Measurements from ENCODE around the gene RYR2. TPM values are rescaled to one million over a fixed set of nuclear protein-coding genes. Genes with fewer than 3 reads are reported as not detected.

Gene RYR2
- total RNA-seq, 1 donor from 2014 or later: not detected

DNA sequence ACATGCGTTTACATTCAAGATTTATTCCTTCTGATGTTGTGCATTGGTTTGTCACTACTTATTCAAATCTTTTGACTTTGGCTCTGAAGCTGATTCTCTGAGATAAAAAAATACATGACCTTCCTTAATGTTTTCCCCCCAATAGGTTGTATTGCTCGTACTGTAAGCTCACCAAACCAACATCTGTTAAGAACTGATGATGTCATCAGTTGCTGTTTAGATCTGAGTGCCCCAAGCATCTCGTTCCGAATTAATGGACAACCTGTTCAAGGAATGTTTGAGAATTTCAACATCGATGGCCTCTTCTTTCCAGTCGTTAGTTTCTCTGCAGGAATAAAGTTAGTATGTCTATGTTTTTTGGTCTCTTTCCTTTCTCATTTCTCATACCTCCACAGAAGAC is 458.6 kb downstream of the RYR2 start:
- Histone ChIP-seq H3K4me3 (ENCODE audit: low read depth, low read length) (no peak overlapping the region), H3K36me3 (ENCODE audit: control insufficient read depth, insufficient read depth, low read length) (no peaks in the 10 kb centered on the region), H3K27me3 (ENCODE audit: control insufficient read depth, insufficient read depth, low read length) (no peaks in the 10 kb centered on the region)
- no peak for DNase-seq (ENCODE audit: low read depth)
- TF ChIP-seq, protein P1, sequence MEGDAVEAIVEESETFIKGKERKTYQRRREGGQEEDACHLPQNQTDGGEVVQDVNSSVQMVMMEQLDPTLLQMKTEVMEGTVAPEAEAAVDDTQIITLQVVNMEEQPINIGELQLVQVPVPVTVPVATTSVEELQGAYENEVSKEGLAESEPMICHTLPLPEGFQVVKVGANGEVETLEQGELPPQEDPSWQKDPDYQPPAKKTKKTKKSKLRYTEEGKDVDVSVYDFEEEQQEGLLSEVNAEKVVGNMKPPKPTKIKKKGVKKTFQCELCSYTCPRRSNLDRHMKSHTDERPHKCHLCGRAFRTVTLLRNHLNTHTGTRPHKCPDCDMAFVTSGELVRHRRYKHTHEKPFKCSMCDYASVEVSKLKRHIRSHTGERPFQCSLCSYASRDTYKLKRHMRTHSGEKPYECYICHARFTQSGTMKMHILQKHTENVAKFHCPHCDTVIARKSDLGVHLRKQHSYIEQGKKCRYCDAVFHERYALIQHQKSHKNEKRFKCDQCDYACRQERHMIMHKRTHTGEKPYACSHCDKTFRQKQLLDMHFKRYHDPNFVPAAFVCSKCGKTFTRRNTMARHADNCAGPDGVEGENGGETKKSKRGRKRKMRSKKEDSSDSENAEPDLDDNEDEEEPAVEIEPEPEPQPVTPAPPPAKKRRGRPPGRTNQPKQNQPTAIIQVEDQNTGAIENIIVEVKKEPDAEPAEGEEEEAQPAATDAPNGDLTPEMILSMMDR (IDR thresholded peaks at IDR 0.05; ENCODE audit: insufficient read depth, low read length, poor library complexity, severe bottlenecking): no peak

DNA sequence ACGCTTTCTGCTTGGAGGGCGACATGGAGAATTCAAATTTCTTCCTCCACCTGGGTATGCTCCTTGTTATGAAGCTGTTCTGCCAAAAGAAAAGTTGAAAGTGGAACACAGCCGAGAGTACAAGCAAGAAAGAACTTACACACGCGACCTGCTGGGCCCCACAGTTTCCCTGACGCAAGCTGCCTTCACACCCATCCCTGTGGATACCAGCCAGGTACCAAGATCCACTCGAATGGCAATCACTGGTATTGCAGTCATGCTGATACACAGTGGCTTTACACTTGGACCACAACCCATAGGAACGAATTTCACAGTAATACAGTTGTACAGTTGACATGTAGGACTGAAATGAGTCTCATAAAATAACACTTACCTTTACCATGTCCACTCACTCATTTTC is 461.3 kb downstream of the RYR2 start:
- TF ChIP-seq, protein P1 (IDR thresholded peaks at IDR 0.05; ENCODE audit: insufficient read depth, low read length, poor library complexity, severe bottlenecking): no peak
- no peaks in the 10 kb centered on the region for H3K36me3 ChIP-seq (ENCODE audit: control insufficient read depth, insufficient read depth, low read length)
- H3K4me3 ChIP-seq (ENCODE audit: low read depth, low read length): no peak overlapping the region
- no peaks in the 10 kb centered on the region for H3K27me3 ChIP-seq (ENCODE audit: control insufficient read depth, insufficient read depth, low read length)
- no peak for DNase-seq (ENCODE audit: low read depth)

DNA sequence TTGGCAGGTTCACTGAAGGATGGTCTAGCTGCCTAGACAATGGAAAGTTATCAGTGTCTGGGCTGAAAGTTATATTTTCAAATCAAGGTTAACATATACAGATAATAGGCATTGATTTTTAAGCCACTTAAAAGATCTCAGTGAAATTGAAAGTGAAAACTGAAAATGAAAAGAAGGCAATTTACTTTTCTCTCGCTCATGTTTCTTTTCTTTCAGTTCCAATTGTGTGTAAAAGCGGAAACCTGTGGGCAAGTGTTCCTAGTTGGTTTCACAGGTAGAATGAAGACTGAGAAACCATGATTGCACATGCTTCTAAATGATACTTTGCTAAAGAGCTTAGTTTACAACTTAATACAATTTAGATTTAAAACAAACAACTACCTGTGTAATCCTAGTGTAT is 465.0 kb downstream of the RYR2 start:
- TF ChIP-seq, protein P1 (IDR thresholded peaks at IDR 0.05; ENCODE audit: insufficient read depth, low read length, poor library complexity, severe bottlenecking): no peak

DNA sequence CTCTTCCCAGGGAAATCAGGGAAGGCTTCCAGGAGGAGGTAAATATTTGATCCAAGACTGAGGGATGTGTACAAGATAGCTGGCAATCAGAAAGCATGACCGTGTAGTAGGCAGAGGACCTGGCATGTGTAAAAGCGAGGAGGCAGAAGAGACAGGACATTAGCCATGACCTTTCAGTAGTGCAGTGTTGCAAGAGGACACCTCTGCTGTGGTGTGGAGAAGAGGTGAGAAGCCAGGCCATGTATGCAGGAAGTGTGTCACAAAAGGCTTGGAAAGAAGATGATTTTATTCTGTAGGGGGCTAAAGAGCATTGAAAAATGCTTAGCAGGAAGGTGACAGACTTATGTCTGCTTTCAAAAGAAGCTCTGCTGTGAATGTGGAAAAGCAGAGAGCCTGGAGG is 467.8 kb downstream of the RYR2 start:
- no peaks in the 10 kb centered on the region for H3K36me3 ChIP-seq (ENCODE audit: control insufficient read depth, insufficient read depth, low read length)

More for the DNA sequence above, 465.0 kb downstream of the RYR2 start:
- H3K36me3 ChIP-seq (ENCODE audit: control insufficient read depth, insufficient read depth, low read length): no peaks in the 10 kb centered on the region
- no peak overlapping the region for H3K4me3 ChIP-seq (ENCODE audit: low read depth, low read length)
- H3K27me3 ChIP-seq (ENCODE audit: control insufficient read depth, insufficient read depth, low read length): no peaks in the 10 kb centered on the region
- DNase-seq (ENCODE audit: low read depth): no peak

DNA sequence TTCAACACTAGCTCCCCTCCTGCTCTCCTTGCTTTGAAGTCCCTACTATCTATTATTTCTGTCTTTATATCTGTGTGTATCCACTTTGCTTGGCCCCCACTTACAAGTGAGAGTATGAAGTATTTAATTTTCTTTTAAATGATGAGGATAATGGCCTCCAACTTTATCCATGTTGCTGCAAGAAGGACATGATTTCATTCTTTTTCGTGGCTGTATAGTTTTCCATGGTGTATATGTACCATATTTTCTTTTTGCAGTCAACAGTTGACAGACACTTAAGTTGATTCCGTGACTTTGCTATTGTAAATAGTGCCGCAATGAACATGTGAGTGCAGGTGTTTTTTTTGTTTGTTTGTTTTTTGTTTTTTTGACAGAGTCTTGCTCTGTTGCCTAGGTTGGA is 483.1 kb downstream of the RYR2 start:
- TF ChIP-seq, protein P1 (IDR thresholded peaks at IDR 0.05; ENCODE audit: insufficient read depth, low read length, poor library complexity, severe bottlenecking): no peak
- Histone ChIP-seq H3K27me3 (ENCODE audit: control insufficient read depth, insufficient read depth, low read length) (no peaks in the 10 kb centered on the region), H3K36me3 (ENCODE audit: control insufficient read depth, insufficient read depth, low read length) (no peaks in the 10 kb centered on the region), H3K4me3 (ENCODE audit: low read depth, low read length) (no peak overlapping the region)
- DNase-seq (ENCODE audit: low read depth): no peak

More for the DNA sequence above, 467.8 kb downstream of the RYR2 start:
- DNase-seq (ENCODE audit: low read depth): no peak
- H3K27me3 ChIP-seq (ENCODE audit: control insufficient read depth, insufficient read depth, low read length): no peaks in the 10 kb centered on the region
- H3K4me3 ChIP-seq (ENCODE audit: low read depth, low read length): no peak overlapping the region
- TF ChIP-seq, protein P1 (IDR thresholded peaks at IDR 0.05; ENCODE audit: insufficient read depth, low read length, poor library complexity, severe bottlenecking): no peak

DNA sequence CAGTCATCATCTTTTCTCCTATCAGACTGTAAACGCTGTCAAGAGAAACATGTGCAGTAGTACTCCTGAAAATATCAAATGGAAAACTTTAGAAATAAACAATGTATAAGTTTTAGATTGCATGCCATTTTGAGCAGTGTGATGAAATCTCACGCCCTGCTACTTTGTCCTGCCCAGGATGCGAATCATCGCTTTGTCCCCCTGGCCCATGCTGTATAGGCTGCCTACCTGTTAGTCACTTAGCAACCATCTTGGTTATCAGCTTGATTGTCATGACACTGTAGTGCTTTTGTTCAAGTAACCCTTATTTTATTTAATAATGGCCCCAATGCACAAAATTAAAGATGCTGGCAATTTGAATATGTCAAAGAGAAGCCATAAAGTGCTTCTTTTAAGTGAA is 485.8 kb downstream of the RYR2 start:
- no peaks in the 10 kb centered on the region for H3K36me3 ChIP-seq (ENCODE audit: control insufficient read depth, insufficient read depth, low read length)
- no peak for DNase-seq (ENCODE audit: low read depth)
- TF ChIP-seq, protein P1 (IDR thresholded peaks at IDR 0.05; ENCODE audit: insufficient read depth, low read length, poor library complexity, severe bottlenecking): no peak
- no peak overlapping the region for H3K4me3 ChIP-seq (ENCODE audit: low read depth, low read length)
- no peaks in the 10 kb centered on the region for H3K27me3 ChIP-seq (ENCODE audit: control insufficient read depth, insufficient read depth, low read length)
